Caco-2 (cell line): ENCODE measurements around the gene ABCB8. TPM values are rescaled to one million over a fixed set of nuclear protein-coding genes. Genes with fewer than 3 reads are reported as not detected.

Experiments used
- BruUV-seq: library from RNA; stranded (reverse); fragments of 400-500 nt; replicated peaks from 2 replicates; lab custom pipeline; 2021; lab: Mats Ljungman, UMichigan
- CTCF ChIA-PET: fragments of 300-600 bp; sonication (Branson Sonifier 250); formaldehyde crosslinking; loops from one replicate; lab custom pipeline; 2022; ENCODE audit warnings: antibody characterized with exemption; lab: Charles Lee
- POLR2A ChIA-PET: fragments of 300-600 bp; sonication (Branson Sonifier 250); formaldehyde crosslinking; loops from one replicate; lab custom pipeline; 2022; ENCODE audit warnings: antibody characterized with exemption; lab: Charles Lee
- DNase-seq, 2 experiments: peaks; one replicate each; pipeline versions ENCODE4 v3.0.0 to v3.0.0-alpha.2; 2020 to 2022
- H3K27me3 ChIP-seq: replicated peaks from 2 replicates; pipeline ENCODE4 v1.6.0; 2011; ENCODE audit warnings: low read length; ENCODE audit not compliant: control insufficient read depth, insufficient read depth
- H3K36me3 ChIP-seq: 2 replicates; pipeline ENCODE4 v1.5.1; 2011; ENCODE audit warnings: low read length; ENCODE audit not compliant: control insufficient read depth, insufficient read depth
- H3K4me1 ChIP-seq: fragments of 250-450 bp; sonication (Bioruptor Pico); 2 replicates; pipeline ENCODE4 v1.5.1; 2020; ENCODE audit warnings: mild to moderate bottlenecking
- H3K4me3 ChIP-seq: 2 replicates; pipeline ENCODE4 v1.5.1; 2011; ENCODE audit warnings: low read depth, mild to moderate bottlenecking, control low read depth, low read length
- H3K9me3 ChIP-seq: fragments of 250-450 bp; sonication (Bioruptor Pico); 2 replicates; pipeline ENCODE4 v1.5.1; 2020; ENCODE audit warnings: mild to moderate bottlenecking, moderate library complexity
- H3K27ac Mint-ChIP-seq: one replicate; pipeline ENCODE4 v1.8.0; 2022; ENCODE audit warnings: mixed read lengths; ENCODE audit not compliant: unreplicated experiment
- H3K27me3 Mint-ChIP-seq: one replicate; pipeline ENCODE4 v1.8.0; 2022; ENCODE audit warnings: mixed read lengths; ENCODE audit not compliant: insufficient read depth, unreplicated experiment
- H3K36me3 Mint-ChIP-seq: one replicate; pipeline ENCODE4 v1.8.0; 2022; ENCODE audit warnings: mild to moderate bottlenecking, mixed read lengths; ENCODE audit not compliant: insufficient read depth, unreplicated experiment
- H3K4me1 Mint-ChIP-seq: one replicate; pipeline ENCODE4 v1.8.0; 2022; ENCODE audit warnings: low read depth, mixed read lengths; ENCODE audit not compliant: unreplicated experiment
- H3K4me3 Mint-ChIP-seq: one replicate; pipeline ENCODE4 v1.8.0; 2022; ENCODE audit warnings: mild to moderate bottlenecking, moderate library complexity, mixed read lengths; ENCODE audit not compliant: unreplicated experiment
- H3K9me3 Mint-ChIP-seq: one replicate; pipeline ENCODE4 v1.8.0; 2022; ENCODE audit warnings: mixed read lengths; ENCODE audit not compliant: unreplicated experiment
- CTCF ChIP-seq, 2 experiments: fragments of 200-600 bp in 1 of 2; IDR thresholded peaks; 1 replicate in 1 of 2; 2 replicates in 1 of 2; pipeline versions ENCODE4 v1.5.1 to v1.8.0; 2011 to 2022; ENCODE audit warnings: antibody characterized with exemption in 1 of 2, control low read depth in 1 of 2, inconsistent platforms in 1 of 2, low read depth in 1 of 2, low read length in 1 of 2, mild to moderate bottlenecking in 1 of 2, moderate library complexity in 1 of 2; ENCODE audit not compliant: insufficient read depth in 1 of 2, severe bottlenecking in 1 of 2, unreplicated experiment in 1 of 2
- intact Hi-C: fragments of 100-400 bp; cut with micrococcal nuclease; formaldehyde crosslinking; loops from one replicate; pipeline ENCODE4 v1.10.0; 2022; ENCODE audit not compliant: unreplicated experiment
- total RNA-seq: library from RNA; stranded (reverse); gene quantifications from 2 replicates; pipeline ENCODE4 v1.2.3, GENCODE V29; 2022

ABCB8 gene
- total RNA-seq, 1 experiment from 2014 or later: 30.8 TPM

DNA sequence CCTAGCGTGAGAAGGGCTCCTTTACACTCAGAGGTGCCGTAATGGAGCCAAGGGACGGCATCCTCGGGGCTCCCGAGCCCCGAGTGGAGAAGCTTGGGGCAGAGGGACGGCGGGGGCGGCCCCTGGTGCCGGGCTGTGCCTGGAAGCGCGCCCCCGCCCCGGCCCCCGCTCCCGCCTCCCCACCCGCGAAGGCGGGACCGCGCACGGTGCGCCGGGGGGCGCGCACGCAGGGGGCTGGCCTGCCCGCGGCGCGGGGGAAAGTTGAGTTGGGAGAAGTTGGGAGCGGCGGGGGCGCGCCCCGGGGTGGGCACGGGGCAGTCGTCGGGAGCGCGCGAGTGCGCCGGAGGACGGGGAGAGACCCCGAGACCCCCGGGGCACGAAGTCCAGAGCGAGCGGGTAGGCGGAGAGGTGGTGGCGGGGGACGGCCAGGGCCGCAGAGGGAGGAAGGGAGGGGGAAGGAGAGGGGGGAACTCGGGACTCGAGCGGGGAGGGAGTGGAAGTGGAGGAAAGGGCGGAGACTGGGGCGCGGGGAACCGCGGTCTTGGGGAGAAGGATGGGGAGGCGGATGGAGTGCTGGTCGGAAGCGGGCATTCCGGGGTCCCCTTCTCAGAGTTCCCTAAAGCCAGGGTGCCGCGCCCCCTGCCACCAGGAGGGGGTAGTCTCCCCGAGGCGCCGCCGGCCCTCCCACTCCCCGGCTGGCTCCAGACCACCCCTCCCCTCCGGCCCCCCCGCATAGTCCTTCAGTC is 31.3 kb downstream of the ABCB8 start, which contains the start of gene SLC4A2:
Gene SLC4A2 (plus strand): TSS at position 223 of the 746 bp plus-strand sequence. CDS start 2,399 bp downstream, outside the sequence.
- H3K36me3 ChIP-seq: no peaks in the 10 kb centered on the region; the same call in 1 of the 2 replicates
- peak; percentile 79 to 91 for DNase-seq
- no peaks in the 10 kb centered on the region for H3K27me3 Mint-ChIP-seq
- ChIA-PET POLR2A (interaction anchor here (0.6 kb wide), 1 partner anchor 31 kb away, joined by 3 read pairs; the partner anchor contains the start of gene ABCB8), CTCF (interaction anchor here (1.7 kb wide), 1 partner anchor 31 kb away, joined by 7 read pairs; the partner anchor contains the start of gene ABCB8)
- peak within 1 kb of the TSS; percentile 94 for H3K27ac Mint-ChIP-seq
- peaks cover 25% of the 10 kb centered on the region for H3K4me1 Mint-ChIP-seq
- H3K36me3 Mint-ChIP-seq: peaks cover 41% of the 10 kb centered on the region
- peak within 1 kb of the TSS; percentile 59 for H3K4me3 ChIP-seq
- peaks cover 30% of the 10 kb centered on the region for H3K4me1 ChIP-seq
- no peaks in the 10 kb centered on the region for H3K9me3 Mint-ChIP-seq
- intact Hi-C loops: loop anchor here (2.0 kb wide), 1 partner anchor 51 kb away; no protein-coding TSS in a partner anchor
- no TSS peak for BruUV-seq
- peak within 1 kb of the TSS; percentile 95 for H3K4me3 Mint-ChIP-seq
- TF ChIP-seq CTCF (IDR thresholded peaks at IDR 0.05; ENCODE audit: insufficient read depth in 1 of 2, low read depth in 1 of 2, low read length in 1 of 2, severe bottlenecking in 1 of 2, unreplicated experiment in 1 of 2): peak; percentile 80 to 82
- H3K27me3 ChIP-seq: no peaks in the 10 kb centered on the region
- no peaks in the 10 kb centered on the region for H3K9me3 ChIP-seq

DNA sequence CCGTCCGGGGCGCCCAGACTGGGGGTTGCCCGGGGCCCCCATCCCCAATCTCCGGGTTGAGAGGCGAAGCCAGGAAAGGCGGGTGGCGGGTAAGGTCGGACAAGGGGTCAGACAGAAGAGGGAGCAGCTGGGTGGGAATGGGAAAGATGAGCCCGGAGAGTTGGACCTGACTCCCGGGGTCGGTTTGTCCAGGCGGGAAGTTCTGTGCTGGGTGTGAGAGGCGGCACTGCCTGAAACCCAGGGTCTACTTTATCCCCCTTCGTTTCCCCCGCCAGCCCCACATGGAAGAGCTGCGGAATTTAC is 31.8 kb downstream of the ABCB8 start:
- H3K36me3 ChIP-seq: peaks cover 3% of the 10 kb centered on the region
- Mint-ChIP-seq H3K27ac (peak overlapping the region; percentile 94), H3K9me3 (no peaks in the 10 kb centered on the region), H3K36me3 (peaks cover 41% of the 10 kb centered on the region), H3K4me1 (peaks cover 25% of the 10 kb centered on the region), H3K27me3 (no peaks in the 10 kb centered on the region), H3K4me3 (peak overlapping the region; percentile 95)
- intact Hi-C loops: no loop called here
- H3K27me3 ChIP-seq: no peaks in the 10 kb centered on the region
- no peak for DNase-seq
- H3K9me3 ChIP-seq: no peaks in the 10 kb centered on the region
- no TSS peak for BruUV-seq
- TF ChIP-seq CTCF (IDR thresholded peaks at IDR 0.05; ENCODE audit: insufficient read depth in 1 of 2, low read depth in 1 of 2, low read length in 1 of 2, severe bottlenecking in 1 of 2, unreplicated experiment in 1 of 2): no peak
- ChIA-PET POLR2A (no interaction called here), CTCF (interaction anchor here (1.7 kb wide), 1 partner anchor 32 kb away, joined by 7 read pairs; the partner anchor contains the start of gene ABCB8)
- H3K4me1 ChIP-seq: peaks cover 30% of the 10 kb centered on the region
- peak overlapping the region; percentile 59 for H3K4me3 ChIP-seq

DNA sequence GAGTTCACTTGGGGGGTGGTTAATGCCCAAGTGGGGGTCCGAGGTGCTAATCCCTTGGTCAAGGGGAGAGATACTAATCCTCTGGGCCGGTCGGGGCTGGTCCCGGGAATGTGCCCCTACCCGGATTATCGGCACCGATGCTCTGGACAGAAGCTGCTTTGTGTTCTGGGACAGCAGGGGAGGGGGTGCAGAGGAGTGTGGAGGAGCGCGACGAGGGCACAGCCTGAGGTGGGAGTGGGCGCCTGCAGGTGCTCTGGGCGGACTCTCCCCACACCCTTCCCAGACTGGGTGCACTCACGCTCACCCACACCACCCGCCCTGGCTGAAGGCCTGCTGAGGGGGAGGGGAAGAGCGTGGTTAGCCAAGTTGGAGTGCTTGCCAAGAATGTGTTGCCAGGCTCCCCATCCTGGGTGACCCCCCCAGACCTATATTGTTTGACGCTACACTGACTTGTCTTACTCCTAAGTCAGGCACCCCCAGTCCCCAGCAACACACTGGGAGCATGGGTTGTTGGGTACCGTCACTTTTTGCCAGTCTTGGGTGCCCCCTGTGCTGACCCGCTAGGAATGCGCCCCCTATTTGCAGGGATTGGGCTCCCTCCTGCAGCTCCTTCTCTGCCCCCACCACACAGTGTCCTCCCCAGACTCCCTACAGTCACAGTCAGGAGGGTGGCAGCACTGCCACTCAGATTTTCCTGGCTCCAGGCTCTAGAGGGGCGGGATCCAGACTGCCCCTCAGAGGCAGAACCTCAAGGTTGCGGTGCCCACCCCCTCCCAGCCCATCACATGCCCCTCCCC is 32.4 kb downstream of the ABCB8 start:
- ChIA-PET POLR2A (interaction anchor here (0.5 kb wide), 1 partner anchor 55 kb away, joined by 3 read pairs; no protein-coding TSS in a partner anchor), CTCF (interaction anchor here (0.6 to 1.7 kb wide), 3 partner anchors 32 to 179 kb away, joined by 4 to 7 read pairs (median 5); partner anchors contain the start of gene ABCB8)
- Mint-ChIP-seq H3K4me1 (peaks cover 25% of the 10 kb centered on the region), H3K27me3 (no peaks in the 10 kb centered on the region), H3K27ac (peak overlapping the region; percentile 94), H3K4me3 (peak overlapping the region; percentile 95), H3K36me3 (peaks cover 47% of the 10 kb centered on the region), H3K9me3 (no peaks in the 10 kb centered on the region)
- Histone ChIP-seq H3K4me1 (peaks cover 30% of the 10 kb centered on the region), H3K9me3 (no peaks in the 10 kb centered on the region), H3K4me3 (peak overlapping the region; percentile 59), H3K27me3 (no peaks in the 10 kb centered on the region), H3K36me3 (peaks cover 3% of the 10 kb centered on the region)
- TF ChIP-seq CTCF (IDR thresholded peaks at IDR 0.05; ENCODE audit: insufficient read depth in 1 of 2, low read depth in 1 of 2, low read length in 1 of 2, severe bottlenecking in 1 of 2, unreplicated experiment in 1 of 2): no peak
- intact Hi-C loops: no loop called here
- no peak for DNase-seq
- BruUV-seq: no TSS peak
